HepG2 (cell line): ENCODE results near the gene ESRP2. TPM values are rescaled to one million over a fixed set of nuclear protein-coding genes. Genes with fewer than 3 reads are reported as not detected.

Experiments used
- ATAC-seq: fragments of 200-7000 bp; cut with Tn5 transposase; 3 replicates; pipeline ENCODE4 v1.9.1; 2020; ENCODE audit warnings: mild to moderate bottlenecking, moderate library complexity
- BruUV-seq: library from RNA; stranded (reverse); fragments of 400-500 nt; replicated peaks from 2 replicates; lab custom pipeline; 2021; lab: Mats Ljungman, UMichigan
- CTCF ChIA-PET: fragments of 300-600 bp; formaldehyde crosslinking; extraction: SDS; loops from one replicate; lab custom pipeline; 2021; ENCODE audit warnings: low total read pairs, inconsistent platforms, low intra/inter-chr PET ratio; lab: Yijun Ruan, JAX
- POLR2A ChIA-PET: fragments of 350-600 bp; sonication (Branson Sonifier 250); formaldehyde crosslinking; loops from one replicate; lab custom pipeline; 2020; ENCODE audit warnings: antibody characterized with exemption, inconsistent platforms; lab: Yijun Ruan, JAX
- DNase-seq: peaks from one replicate; pipeline ENCODE4 v3.0.0-alpha.2; 2015; ENCODE audit warnings: low spot score
- FAIRE-seq: peaks from 3 replicates; lab custom pipeline; 2011; peaks lifted over from hg19 to GRCh38; lab: Jason Lieb, UNC
- H2AFZ ChIP-seq: one replicate; pipeline ENCODE4 v1.6.1; 2011; ENCODE audit warnings: low read length, inconsistent platforms
- H3K27ac ChIP-seq: fragments of 300-600 bp; 3 replicates; pipeline ENCODE4 v1.8.0; 2011; ENCODE audit warnings: mixed run types, mild to moderate bottlenecking, mixed read lengths, low read length, inconsistent platforms; ENCODE audit not compliant: insufficient read depth; ENCODE audit errors: extremely low read length
- H3K27me3 ChIP-seq, 2 experiments: fragments of 200-600 bp in 1 of 2; 2 replicates in 1 of 2; 3 replicates in 1 of 2; pipeline versions ENCODE4 v1.6.0 to v1.8.0; 2011; ENCODE audit warnings: low read length in 2 of 2, mild to moderate bottlenecking in 2 of 2, moderate library complexity in 2 of 2, inconsistent platforms in 1 of 2; ENCODE audit not compliant: insufficient read depth in 2 of 2, control insufficient read depth in 1 of 2
- H3K36me3 ChIP-seq, 2 experiments: fragments of 200-600 bp in 1 of 2; replicated peaks in 1 of 2; 2 replicates in 1 of 2; 3 replicates in 1 of 2; pipeline versions ENCODE4 v1.5.1 to v1.8.0; 2011; ENCODE audit warnings: low read length in 2 of 2, inconsistent platforms in 1 of 2; ENCODE audit not compliant: insufficient read depth in 2 of 2, control insufficient read depth in 1 of 2
- H3K4me1 ChIP-seq: 2 replicates; pipeline ENCODE4 v1.5.1; 2012; ENCODE audit warnings: low read length, inconsistent platforms; ENCODE audit not compliant: insufficient read depth
- H3K4me2 ChIP-seq: 2 replicates; pipeline ENCODE4 v1.6.0; 2011; ENCODE audit warnings: low read depth, low read length, inconsistent platforms
- H3K4me3 ChIP-seq, 3 experiments: fragments of 200-600 bp in 1 of 3; sonication (generic), shearing (Covaris generic) in 1 of 3; replicated peaks in 1 of 3; 2 replicates each; pipeline ENCODE4 v1.5.1; 2011 to 2016; ENCODE audit warnings: low read length in 3 of 3, inconsistent platforms in 2 of 3, low read depth in 2 of 3, mild to moderate bottlenecking in 2 of 3, control low read depth in 1 of 3, mixed read lengths in 1 of 3; ENCODE audit not compliant: insufficient read depth in 1 of 3
- H3K79me2 ChIP-seq: one replicate; pipeline ENCODE4 v1.6.1; 2011; ENCODE audit warnings: low read length, inconsistent platforms; ENCODE audit not compliant: insufficient read depth
- H3K9ac ChIP-seq: 2 replicates; pipeline ENCODE4 v1.6.0; 2011; ENCODE audit warnings: mild to moderate bottlenecking, low read depth, low read length, inconsistent platforms; ENCODE audit not compliant: insufficient read depth
- H3K9me3 ChIP-seq: 2 replicates; pipeline ENCODE4 v1.5.1; 2012; ENCODE audit warnings: mild to moderate bottlenecking, low read length
- H4K20me1 ChIP-seq: 2 replicates; pipeline ENCODE4 v1.6.0; 2011; ENCODE audit warnings: inconsistent platforms, mild to moderate bottlenecking, low read length, moderate library complexity; ENCODE audit not compliant: insufficient read depth
- ARNTL ChIP-seq: sonication (generic); formaldehyde crosslinking; IDR thresholded peaks from 2 replicates; pipeline ENCODE4 v1.4.0; 2020; ENCODE audit warnings: mild to moderate bottlenecking, missing genetic modification reagents
- MTF2 ChIP-seq: sonication (generic); formaldehyde crosslinking; IDR thresholded peaks from 2 replicates; pipeline ENCODE4 v1.5.0; 2020; ENCODE audit warnings: missing genetic modification reagents, borderline replicate concordance
- POLR2AphosphoS2 ChIP-seq: IDR thresholded peaks from 2 replicates; pipeline ENCODE4 v1.6.1; 2011; ENCODE audit warnings: low read depth, low read length, improper control_type of control experiment
- RNF2 ChIP-seq: fragments of 450-650 bp; conservative IDR thresholded peaks from 2 replicates; pipeline ENCODE4 v1.6.1; 2016; ENCODE audit warnings: low read depth
- SMC3 ChIP-seq: IDR thresholded peaks from 2 replicates; pipeline ENCODE4 v1.6.1; 2011; ENCODE audit warnings: low read length, improper control_type of control experiment
- ZNF30 ChIP-seq: sonication (generic); formaldehyde crosslinking; IDR thresholded peaks from 2 replicates; pipeline ENCODE4 v1.5.0; 2020; ENCODE audit warnings: mild to moderate bottlenecking, missing genetic modification reagents
- ZNF678 ChIP-seq: sonication (generic); formaldehyde crosslinking; IDR thresholded peaks from 2 replicates; pipeline ENCODE4 v1.4.0; 2020; ENCODE audit warnings: mild to moderate bottlenecking, missing genetic modification reagents
- ZNF850 ChIP-seq: sonication (generic); formaldehyde crosslinking; conservative IDR thresholded peaks from 2 replicates; pipeline ENCODE4 v1.9.0; 2021; ENCODE audit warnings: mild to moderate bottlenecking, missing genetic modification reagents
- ZZZ3 ChIP-seq: sonication (generic); formaldehyde crosslinking; IDR thresholded peaks from 2 replicates; pipeline ENCODE4 v1.4.0; 2020; ENCODE audit warnings: missing genetic modification reagents, mild to moderate bottlenecking, borderline replicate concordance
- WGBS: methylation state at CpG from one replicate; pipeline ENCODE4 v1.1.6; 2017; ENCODE audit warnings: low lambda C conversion rate; 5-methylcytosine and 5-hydroxymethylcytosine counted together
- in situ Hi-C: cut with HindIII; loops from 2 replicates; pipeline ENCODE4 v1.10.0; 2017; ENCODE audit warnings: low pct_unique_long_range_greater_than_20kb; ENCODE audit not compliant: extremely low pct_ligation_motif_present
- intact Hi-C: fragments of 100-400 bp; cut with micrococcal nuclease; formaldehyde crosslinking; loops from one replicate; pipeline ENCODE4 v1.10.0; 2022; ENCODE audit not compliant: unreplicated experiment
- polyA plus RNA-seq, 8 experiments: library from polyadenylated mRNA; depleted of rRNA in 3 of 8; stranded (reverse) in 7 of 8; unstranded in 1 of 8; fragments of >200 nt; fragmentation: Illumina TruSeq in 4 of 8; extraction: Trizol in 4 of 8; gene quantifications; 2 replicates each; pipeline versions ENCODE4 v1.2.1 to v1.2.3, GENCODE V29; 2011 to 2016; ENCODE audit warnings: low read depth in 4 of 8, missing spikeins in 1 of 8, mixed read lengths in 1 of 8; ENCODE audit not compliant: insufficient read depth in 1 of 8
- total RNA-seq, 5 experiments: library from RNA; depleted of rRNA; stranded (reverse); fragments of >200 nt; fragmentation: Illumina TruSeq; extraction: Trizol; gene quantifications; 2 replicates each; pipeline ENCODE4 v1.2.3, GENCODE V29; 2016; ENCODE audit warnings: low read depth in 1 of 5
- TF ChIP-seq, protein P1 (sequence below): sonication (generic); formaldehyde crosslinking; IDR thresholded peaks from 2 replicates; pipeline ENCODE4 v1.5.0; 2020; ENCODE audit warnings: mild to moderate bottlenecking, missing genetic modification reagents
- TF ChIP-seq, protein P2 (sequence below): sonication (generic); formaldehyde crosslinking; IDR thresholded peaks from 2 replicates; pipeline ENCODE4 v1.5.1; 2020; ENCODE audit warnings: missing genetic modification reagents, mild to moderate bottlenecking, borderline replicate concordance
- TF ChIP-seq, protein P3 (sequence below): sonication (generic); formaldehyde crosslinking; IDR thresholded peaks from 2 replicates; pipeline ENCODE4 v1.4.0; 2020; ENCODE audit warnings: mild to moderate bottlenecking, missing genetic modification reagents

The ESRP2 gene
- total and polyA plus RNA-seq, 2 of the 13 experiments (the other 11 are each of a cell fraction or from before 2014, with no cell fraction given): 21.1 to 32.4 TPM

DNA sequence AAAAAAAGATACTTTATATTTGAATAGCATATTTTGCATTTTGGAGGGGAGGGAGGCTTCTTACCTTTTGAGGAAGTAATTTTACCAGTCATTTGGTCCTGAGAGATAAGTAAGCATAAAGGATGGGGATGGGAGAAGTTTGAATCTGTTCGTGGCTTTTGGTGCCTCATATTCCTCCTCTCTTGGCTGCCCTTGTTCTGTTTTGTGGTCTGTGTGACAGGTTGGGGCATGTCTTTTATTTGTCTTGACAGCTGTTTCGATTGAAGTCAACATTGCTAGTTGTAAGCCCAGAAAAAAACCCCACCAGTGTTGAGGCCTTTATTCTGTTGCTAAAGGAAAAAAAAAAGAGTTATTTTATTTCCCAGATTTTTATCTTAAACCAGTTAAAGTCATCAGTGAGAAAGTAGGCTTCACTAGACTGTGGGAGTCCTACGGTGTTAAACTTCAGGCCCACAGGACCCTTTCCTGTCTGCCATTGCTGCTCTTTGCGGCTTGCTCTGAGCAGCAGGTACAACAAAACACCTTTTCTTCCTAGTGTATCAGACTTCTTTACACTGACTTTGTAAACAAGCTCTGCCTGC is 39.8 kb upstream of the ESRP2 start (continued):
- TF ChIP-seq, protein P1, sequence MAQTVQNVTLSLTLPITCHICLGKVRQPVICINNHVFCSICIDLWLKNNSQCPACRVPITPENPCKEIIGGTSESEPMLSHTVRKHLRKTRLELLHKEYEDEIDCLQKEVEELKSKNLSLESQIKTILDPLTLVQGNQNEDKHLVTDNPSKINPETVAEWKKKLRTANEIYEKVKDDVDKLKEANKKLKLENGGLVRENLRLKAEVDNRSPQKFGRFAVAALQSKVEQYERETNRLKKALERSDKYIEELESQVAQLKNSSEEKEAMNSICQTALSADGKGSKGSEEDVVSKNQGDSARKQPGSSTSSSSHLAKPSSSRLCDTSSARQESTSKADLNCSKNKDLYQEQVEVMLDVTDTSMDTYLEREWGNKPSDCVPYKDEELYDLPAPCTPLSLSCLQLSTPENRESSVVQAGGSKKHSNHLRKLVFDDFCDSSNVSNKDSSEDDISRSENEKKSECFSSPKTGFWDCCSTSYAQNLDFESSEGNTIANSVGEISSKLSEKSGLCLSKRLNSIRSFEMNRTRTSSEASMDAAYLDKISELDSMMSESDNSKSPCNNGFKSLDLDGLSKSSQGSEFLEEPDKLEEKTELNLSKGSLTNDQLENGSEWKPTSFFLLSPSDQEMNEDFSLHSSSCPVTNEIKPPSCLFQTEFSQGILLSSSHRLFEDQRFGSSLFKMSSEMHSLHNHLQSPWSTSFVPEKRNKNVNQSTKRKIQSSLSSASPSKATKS (CRISPR knock-in tag): no peak
- TF ChIP-seq ARNTL (CRISPR knock-in tag): no peak

DNA sequence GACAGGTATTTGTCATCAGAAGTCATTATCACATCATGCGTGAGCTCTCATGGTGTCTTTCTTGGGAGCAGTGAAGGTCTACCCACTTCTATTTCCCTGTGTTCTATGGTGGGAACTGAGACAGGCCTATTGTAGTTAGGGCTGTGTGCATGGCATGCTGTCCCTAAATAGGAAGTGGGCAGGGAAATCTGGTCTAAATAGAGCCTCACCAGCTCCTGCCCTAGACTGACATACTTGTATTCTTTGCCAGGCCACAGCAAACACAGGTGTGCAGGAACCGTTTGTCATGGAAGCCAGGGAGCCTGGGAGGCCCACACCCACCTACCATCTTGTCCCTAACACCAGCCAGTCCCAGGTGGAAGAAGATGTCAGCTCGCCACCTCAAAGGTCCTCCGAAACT is 38.5 kb upstream of the ESRP2 start:
- FAIRE-seq (no peak), ATAC-seq (no peak), DNase-seq (no peak)
- WGBS: 98% methylated on average over 4 of the region's 4 CpGs
- H3K9ac ChIP-seq: no peak overlapping the region
- H4K20me1 ChIP-seq: peaks cover 20% of the 10 kb centered on the region
- H2AFZ ChIP-seq: no peak overlapping the region
- peaks cover 64% of the 10 kb centered on the region for H3K79me2 ChIP-seq
- intact Hi-C loops (no loop called here), in situ Hi-C loops (no loop called here)
- no peaks in the 10 kb centered on the region for H3K9me3 ChIP-seq
- ChIA-PET CTCF (no interaction called here), POLR2A (interaction anchor here (0.7 to 0.9 kb wide), 2 partner anchors 9 to 37 kb away, joined by 4 to 5 read pairs; partner anchors contain the start of genes PRMT7 and SLC7A6OS)
- peak overlapping the region; percentile 6 for H3K27ac ChIP-seq
- BruUV-seq: no TSS peak
- H3K36me3 ChIP-seq: peaks cover 19 to 36% of the 10 kb centered on the region in 2 experiments
- no peak overlapping the region for H3K4me2 ChIP-seq
- H3K4me1 ChIP-seq: peaks cover 67% of the 10 kb centered on the region
- H3K4me3 ChIP-seq: no peak overlapping the region
- TF ChIP-seq ZNF678 (CRISPR knock-in tag) (no peak), MTF2 (CRISPR knock-in tag) (no peak), ZNF850 (CRISPR knock-in tag) (no peak), SMC3 (no peak), ZZZ3 (CRISPR knock-in tag) (no peak), ZNF30 (CRISPR knock-in tag) (no peak), POLR2AphosphoS2 (no peak), RNF2 (no peak)
- TF ChIP-seq, protein P2, sequence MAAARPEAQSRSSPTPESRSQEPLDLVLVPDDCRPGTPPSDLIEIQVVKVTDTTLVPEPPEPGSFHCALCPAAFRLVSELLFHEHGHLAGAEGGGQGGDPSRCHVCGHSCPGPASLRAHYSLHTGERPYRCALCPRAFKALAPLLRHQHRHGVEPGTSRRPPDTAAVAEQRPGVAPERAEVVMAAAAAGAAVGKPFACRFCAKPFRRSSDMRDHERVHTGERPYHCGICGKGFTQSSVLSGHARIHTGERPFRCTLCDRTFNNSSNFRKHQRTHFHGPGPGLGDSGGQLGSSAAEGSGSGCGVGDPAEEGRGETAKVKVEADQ: no peak
- TF ChIP-seq, protein P3, sequence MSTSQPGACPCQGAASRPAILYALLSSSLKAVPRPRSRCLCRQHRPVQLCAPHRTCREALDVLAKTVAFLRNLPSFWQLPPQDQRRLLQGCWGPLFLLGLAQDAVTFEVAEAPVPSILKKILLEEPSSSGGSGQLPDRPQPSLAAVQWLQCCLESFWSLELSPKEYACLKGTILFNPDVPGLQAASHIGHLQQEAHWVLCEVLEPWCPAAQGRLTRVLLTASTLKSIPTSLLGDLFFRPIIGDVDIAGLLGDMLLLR (CRISPR knock-in tag): no peak
- no peaks in the 10 kb centered on the region for H3K27me3 ChIP-seq
